SK-N-SH (cell line): Measurements from ENCODE around the gene SYT15B. TPM values are rescaled to one million over a fixed set of nuclear protein-coding genes. Genes with fewer than 3 reads are reported as not detected.
"Not testable (repeated sequence)": the region's sequence is repeated elsewhere in the genome, so short reads cannot be mapped to it uniquely, and the experiment has no call there.

Experiments used
- CTCF ChIA-PET: fragments of 300-600, 350-600 bp; formaldehyde crosslinking; extraction: SDS; loops from one replicate; lab custom pipeline; 2021; lab: Yijun Ruan, JAX
- POLR2A ChIA-PET: fragments of 350-600 bp; sonication (Branson Sonifier 250); formaldehyde crosslinking; extraction: SDS; loops from one replicate; lab custom pipeline; 2020; ENCODE audit warnings: antibody characterized with exemption, inconsistent platforms; lab: Yijun Ruan, JAX
- DNase-seq: peaks from one replicate; pipeline ENCODE4 v3.0.0; 2012
- H2AFZ ChIP-seq: fragments of 200-600 bp; sonication (generic); 2 replicates; pipeline ENCODE4 v1.8.1; 2016; ENCODE audit warnings: antibody characterized with exemption, mild to moderate bottlenecking, low read depth
- H3F3A ChIP-seq: fragments of 200-600 bp; sonication (generic); replicated peaks from 2 replicates; pipeline ENCODE3; 2016; ENCODE audit warnings: antibody characterized with exemption, mild to moderate bottlenecking; ENCODE audit not compliant: insufficient read depth
- H3K27ac ChIP-seq, 2 experiments: fragments of 200-500 bp in 1 of 2; fragments of 200-600 bp in 1 of 2; sonication (Bioruptor generic) in 1 of 2; sonication (generic), shearing (Covaris generic) in 1 of 2; 2 replicates each; pipeline versions ENCODE4 v1.5.1 to v1.6.1; 2014 to 2016; ENCODE audit warnings: low read depth in 2 of 2, inconsistent platforms in 1 of 2, low read length in 1 of 2, mild to moderate bottlenecking in 1 of 2, mixed read lengths in 1 of 2
- H3K27me3 ChIP-seq: fragments of 200-600 bp; sonication (generic), shearing (Covaris generic); 2 replicates; pipeline ENCODE4 v1.6.1; 2016; ENCODE audit warnings: mixed run types; ENCODE audit not compliant: insufficient read depth
- H3K36me3 ChIP-seq, 2 experiments: fragments of 200-500 bp in 1 of 2; fragments of 200-600 bp in 1 of 2; sonication (Bioruptor generic) in 1 of 2; sonication (generic) in 1 of 2; replicated peaks in 1 of 2; 2 replicates each; pipeline versions ENCODE3 to v1.5.1; 2014 to 2016; ENCODE audit warnings: low read length in 1 of 2, mild to moderate bottlenecking in 1 of 2; ENCODE audit not compliant: insufficient read depth in 2 of 2, control insufficient read depth in 1 of 2
- H3K4me1 ChIP-seq, 2 experiments: fragments of 200-500 bp in 1 of 2; fragments of 200-600 bp in 1 of 2; sonication (Bioruptor generic) in 1 of 2; sonication (generic), shearing (Covaris generic) in 1 of 2; 2 replicates each; pipeline versions ENCODE4 v1.5.1 to v1.6.1; 2014 to 2016; ENCODE audit warnings: low read depth in 1 of 2, low read length in 1 of 2, mixed run types in 1 of 2; ENCODE audit not compliant: insufficient read depth in 2 of 2, control insufficient read depth in 1 of 2
- H3K4me2 ChIP-seq: fragments of 200-600 bp; sonication (generic), shearing (Covaris generic); 2 replicates; pipeline ENCODE4 v1.6.1; 2017; ENCODE audit warnings: mixed run types
- H3K4me3 ChIP-seq, 2 experiments: fragments of 200-500 bp in 1 of 2; fragments of 200-600 bp in 1 of 2; sonication (Bioruptor generic) in 1 of 2; sonication (generic), shearing (Covaris generic) in 1 of 2; 2 replicates each; pipeline versions ENCODE4 v1.5.1 to v1.8.1; 2014 to 2016; ENCODE audit warnings: low read depth in 2 of 2, inconsistent platforms in 1 of 2, low read length in 1 of 2, mild to moderate bottlenecking in 1 of 2, mixed read lengths in 1 of 2, moderate library complexity in 1 of 2
- H3K79me2 ChIP-seq: fragments of 200-600 bp; sonication (generic); 2 replicates; pipeline ENCODE4 v1.8.1; 2017; ENCODE audit warnings: mild to moderate bottlenecking; ENCODE audit not compliant: insufficient read depth
- H3K9ac ChIP-seq: fragments of 200-600 bp; sonication (generic); 2 replicates; pipeline ENCODE4 v1.6.1; 2017; ENCODE audit warnings: mixed run types
- H3K9me2 ChIP-seq: fragments of 200-600 bp; sonication (generic); 2 replicates; pipeline ENCODE4 v1.6.1; 2017; ENCODE audit warnings: mixed run types
- H3K9me3 ChIP-seq: fragments of 200-600 bp; sonication (generic); 2 replicates; pipeline ENCODE4 v1.6.1; 2017; ENCODE audit warnings: mixed run types, mild to moderate bottlenecking, moderate library complexity
- H4K20me1 ChIP-seq: fragments of 200-600 bp; sonication (generic); 2 replicates; pipeline ENCODE4 v1.6.1; 2017; ENCODE audit warnings: mild to moderate bottlenecking, mixed run types; ENCODE audit not compliant: insufficient read depth
- WGBS: methylation state at CpG from one replicate; pipeline ENCODE4 v1.1.6; 2017; ENCODE audit warnings: low lambda C conversion rate; 5-methylcytosine and 5-hydroxymethylcytosine counted together
- polyA plus RNA-seq, 3 experiments: library from polyadenylated mRNA; depleted of rRNA; stranded (reverse); fragments of >200 nt; gene quantifications; 2 replicates each; pipeline ENCODE4 v1.2.3, GENCODE V29; 2012

SYT15B gene
- polyA plus RNA-seq, 1 of the 3 experiments (the other 2 are of a cell fraction): not detected

DNA sequence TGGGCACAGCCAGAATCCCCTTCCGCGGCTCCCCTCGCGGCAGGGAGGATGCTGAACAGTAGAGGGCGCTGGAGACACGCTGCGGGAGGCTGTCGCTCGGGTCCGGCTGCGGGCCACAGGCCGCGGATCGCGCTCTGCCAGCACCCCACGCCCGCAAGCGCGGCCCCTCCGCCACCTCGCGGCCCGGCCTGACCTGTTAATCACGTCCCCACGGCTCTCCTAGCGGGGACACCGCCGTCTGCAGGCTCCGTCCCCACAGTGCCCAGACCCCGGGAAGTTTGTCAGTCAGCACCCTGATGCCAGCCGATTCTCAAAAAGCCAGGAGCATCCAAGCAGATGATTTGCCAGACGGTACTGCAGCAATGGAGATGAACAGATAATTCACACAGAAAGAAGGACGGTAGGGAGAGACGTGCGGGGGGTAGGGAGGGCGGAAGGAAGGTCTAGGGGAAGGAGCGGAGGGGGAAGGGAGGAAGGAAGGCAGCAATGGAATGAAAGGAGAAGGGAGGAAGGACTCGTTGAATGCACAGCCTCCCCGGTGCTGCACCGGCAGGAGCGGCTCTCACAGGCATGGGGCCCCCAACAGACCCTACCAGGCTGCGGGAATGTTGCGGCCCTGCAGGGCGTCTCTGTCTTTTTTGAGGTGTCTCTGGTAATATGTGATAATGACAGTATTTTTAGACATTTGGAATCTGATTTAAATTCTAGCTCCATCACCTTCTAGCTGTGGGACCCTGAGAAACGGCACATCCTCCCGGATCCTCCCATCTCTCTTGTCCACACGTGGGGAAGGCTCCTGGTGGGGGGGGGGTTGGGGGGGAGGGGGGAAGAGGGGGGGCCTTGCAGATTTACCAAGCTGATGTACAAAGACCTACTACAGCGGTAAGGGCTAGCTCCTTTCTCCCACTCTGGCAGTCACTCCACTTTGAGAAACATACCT lies 19.5 kb downstream of the SYT15B start:
- H3K36me3 ChIP-seq, H3K9me2 ChIP-seq, H2AFZ ChIP-seq, H3K27me3 ChIP-seq, POLR2A ChIA-PET, H3K79me2 ChIP-seq, H3F3A ChIP-seq, CTCF ChIA-PET, DNase-seq, H4K20me1 ChIP-seq, H3K9me3 ChIP-seq, H3K4me1 ChIP-seq: not testable (repeated sequence)
- 2% methylated on average over 17 of the region's 48 CpGs for WGBS
- H3K4me3 ChIP-seq: peak overlapping the region in 1 of 2 experiments; percentile 42; a peak in 3 of 4 replicates
- peak overlapping the region; percentile 55; the same call in 1 of the 2 replicates for H3K4me2 ChIP-seq
- peak overlapping the region; percentile 69 for H3K9ac ChIP-seq
- H3K27ac ChIP-seq: peak overlapping the region; percentile 22 to 36; a peak in 2 of 4 replicates

DNA sequence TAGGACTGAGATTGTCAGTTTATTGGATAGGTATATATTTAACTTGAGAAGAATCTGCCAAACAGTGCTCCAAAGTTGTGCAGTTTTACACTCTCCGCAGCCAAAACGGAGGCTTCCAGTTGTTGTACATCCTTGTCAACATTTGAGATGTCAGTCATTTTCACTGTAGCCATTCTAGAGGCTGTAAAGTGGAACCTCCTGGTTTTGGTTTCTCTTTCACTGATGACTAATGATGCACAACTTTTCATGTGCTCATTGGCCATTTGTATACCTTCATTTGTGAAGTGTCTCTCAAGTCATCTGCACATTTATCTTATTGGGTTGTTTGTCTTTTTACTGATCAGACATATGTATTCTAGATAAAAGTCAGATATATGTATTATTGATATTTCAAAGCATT lies 22.5 kb downstream of the SYT15B start:
- WGBS: 84% methylated on average over 2 of the region's 2 CpGs
- POLR2A ChIA-PET, H3K27ac ChIP-seq, H3K4me1 ChIP-seq, DNase-seq, H3K9me2 ChIP-seq, H4K20me1 ChIP-seq, H3K9ac ChIP-seq, H3F3A ChIP-seq, H2AFZ ChIP-seq, H3K79me2 ChIP-seq, H3K4me2 ChIP-seq, CTCF ChIA-PET, H3K9me3 ChIP-seq, H3K36me3 ChIP-seq, H3K4me3 ChIP-seq, H3K27me3 ChIP-seq: not testable (repeated sequence)

- DNase-seq, H3K9me3 ChIP-seq, H4K20me1 ChIP-seq, POLR2A ChIA-PET, H3K36me3 ChIP-seq, H3F3A ChIP-seq, H3K9me2 ChIP-seq, H3K27ac ChIP-seq, H3K79me2 ChIP-seq, H3K4me1 ChIP-seq, H3K9ac ChIP-seq, H3K4me3 ChIP-seq, H3K27me3 ChIP-seq, CTCF ChIA-PET, H3K4me2 ChIP-seq, H2AFZ ChIP-seq: not testable (repeated sequence)
- WGBS: 78% methylated on average over 1 of the region's 5 CpGs
Observed at GRCh38 chr10:47730911-47731310, 32.5 kb downstream of the SYT15B start.

DNA sequence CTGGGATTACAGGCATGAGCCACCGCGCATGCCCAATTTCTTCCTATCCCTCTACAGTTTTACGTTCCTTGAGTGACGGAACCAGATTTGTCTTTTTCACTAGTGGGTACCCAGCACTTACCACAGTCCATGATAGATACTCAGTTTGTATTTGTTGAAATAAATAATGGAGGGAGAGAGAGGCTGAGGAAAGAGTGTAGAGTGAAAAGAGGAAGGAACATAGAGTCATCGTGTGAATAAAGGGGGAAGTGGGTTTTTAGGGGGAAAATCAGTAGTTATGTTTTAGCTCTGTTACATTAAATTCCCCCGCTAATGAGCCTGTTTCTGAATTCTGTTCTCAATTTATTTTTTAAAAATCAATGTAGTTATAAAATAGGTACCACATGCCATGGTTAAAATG lies 37.7 kb downstream of the SYT15B start:
- H4K20me1 ChIP-seq, H3K9ac ChIP-seq, POLR2A ChIA-PET, H3K79me2 ChIP-seq, H3K9me3 ChIP-seq, H3K4me1 ChIP-seq, CTCF ChIA-PET, DNase-seq, H3K9me2 ChIP-seq, H2AFZ ChIP-seq, H3K27ac ChIP-seq, H3K4me2 ChIP-seq, H3K27me3 ChIP-seq, H3K36me3 ChIP-seq, H3F3A ChIP-seq, H3K4me3 ChIP-seq: not testable (repeated sequence)
- WGBS: no CpG with 5 or more reads among the region's 6 CpGs

DNA sequence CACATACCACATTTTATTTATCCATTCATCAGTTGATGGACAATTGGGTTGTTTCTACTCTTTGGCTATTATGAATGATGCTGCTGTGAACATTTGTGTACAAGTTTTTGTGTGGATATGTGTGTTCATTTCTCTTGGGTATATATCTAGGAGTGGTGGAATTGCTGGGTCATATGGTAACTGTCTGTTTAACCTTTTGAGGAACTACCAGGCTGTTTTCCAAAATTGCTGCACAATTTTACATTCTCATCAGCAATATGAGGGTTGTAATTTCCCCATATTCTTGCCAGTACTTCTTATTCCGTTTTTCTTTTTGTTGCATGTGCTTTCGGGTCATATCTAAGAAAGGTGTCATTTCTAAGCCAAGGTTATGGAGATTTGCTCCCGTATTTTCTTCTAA lies 38.3 kb downstream of the SYT15B start:
- DNase-seq, H3K9me2 ChIP-seq, H3K79me2 ChIP-seq, H3K27me3 ChIP-seq, H3K36me3 ChIP-seq, H3F3A ChIP-seq, POLR2A ChIA-PET, H3K9ac ChIP-seq, H3K4me3 ChIP-seq, H3K4me1 ChIP-seq, H3K9me3 ChIP-seq, H3K4me2 ChIP-seq, H2AFZ ChIP-seq, H3K27ac ChIP-seq, H4K20me1 ChIP-seq, CTCF ChIA-PET: not testable (repeated sequence)
- no CpG with 5 or more reads among the region's 3 CpGs for WGBS

GRCh38 chr10:47724119-47724518 lies 39.3 kb downstream of the SYT15B start:
- H3K4me1 ChIP-seq, H3K9me3 ChIP-seq, H3K79me2 ChIP-seq, H3K9ac ChIP-seq, H3K27ac ChIP-seq, H3K4me3 ChIP-seq, H3K4me2 ChIP-seq, H4K20me1 ChIP-seq, H2AFZ ChIP-seq, H3K9me2 ChIP-seq, H3K36me3 ChIP-seq, CTCF ChIA-PET, H3F3A ChIP-seq, POLR2A ChIA-PET, DNase-seq, H3K27me3 ChIP-seq: not testable (repeated sequence)
- WGBS: 57% methylated on average over 4 of the region's 6 CpGs
